Measurements from ENCODE around the gene ELFN1.

GRCh38 chr7:1650363-1651030 is 19.6 kb upstream of the ELFN1 start:
- no peak for TF ChIP-seq POLR2A (IDR thresholded peaks at IDR 0.05; ENCODE audit: low read length)
- no peak for TF ChIP-seq GATA1 (IDR thresholded peaks at IDR 0.05; ENCODE audit: low read depth, low read length)
